ENCODE measurements around the gene BCL7B. TPM values are rescaled to one million over a fixed set of nuclear protein-coding genes. Genes with fewer than 3 reads are reported as not detected.

Gene BCL7B
- total RNA-seq, 1 experiment from 2014 or later, result 50.4 TPM

- H3K4me1 ChIP-seq (ENCODE audit: control insufficient read depth in 1 of 2, insufficient read depth in 2 of 2, low read length in 2 of 2), result no peaks in the 10 kb centered on the region; a peak in 1 of 4 replicates
- no peak overlapping the region for H3K4me2 ChIP-seq (ENCODE audit: low read length)
- no peaks in the 10 kb centered on the region for H3K9me3 ChIP-seq (ENCODE audit: control insufficient read depth in 1 of 2, insufficient read depth in 1 of 2, low read depth in 1 of 2, low read length in 2 of 2)
- no peak overlapping the region for H2AFZ ChIP-seq (ENCODE audit: low read depth, low read length, poor library complexity, severe bottlenecking)
- POLR2A ChIA-PET, result no interaction called here
- H3K9ac ChIP-seq (ENCODE audit: low read length), result no peak overlapping the region
- H3K27me3 ChIP-seq (ENCODE audit: insufficient read depth, low read length), result no peaks in the 10 kb centered on the region
- H4K20me1 ChIP-seq (ENCODE audit: insufficient read depth), result no peaks in the 10 kb centered on the region
- no peaks in the 10 kb centered on the region for H3K9me2 ChIP-seq (ENCODE audit: insufficient read depth)
- RAD21 ChIA-PET (ENCODE audit: low non-redundant PET in 1 of 2, low total read pairs in 2 of 2, uncharacterized antibody in 2 of 2, unreplicated experiment in 2 of 2), result no interaction called here
- no peak for TF ChIP-seq CTCF (IDR thresholded peaks at IDR 0.05 in 2 of 3, conservative IDR thresholded peaks at IDR 0.05 in 1 of 3; ENCODE audit: borderline replicate concordance in 1 of 3, insufficient read depth in 1 of 3, low read depth in 2 of 3, low read length in 2 of 3)
- TF ChIP-seq SP1 (IDR thresholded peaks at IDR 0.05; ENCODE audit: low read depth), result no peak
- no peak for TF ChIP-seq SRF (IDR thresholded peaks at IDR 0.05; ENCODE audit: low read depth)
- no peak for TF ChIP-seq POLR2A (IDR thresholded peaks at IDR 0.05; ENCODE audit: borderline replicate concordance, extremely low read depth, insufficient read depth, insufficient read length)
- TF ChIP-seq SIN3A (IDR thresholded peaks at IDR 0.05; ENCODE audit: low read depth), result no peak
- no peak for TF ChIP-seq JUND (IDR thresholded peaks at IDR 0.05)
- TF ChIP-seq TCF7L2 (IDR thresholded peaks at IDR 0.05; ENCODE audit: borderline replicate concordance, extremely low read depth, insufficient read depth, insufficient read length), result no peak
- TF ChIP-seq EZH2 (IDR thresholded peaks at IDR 0.05), result no peak
- TF ChIP-seq RAD21 (IDR thresholded peaks at IDR 0.05; ENCODE audit: low read depth), result no peak
- no peak for TF ChIP-seq EGR1 (IDR thresholded peaks at IDR 0.05; ENCODE audit: low read depth)
- TF ChIP-seq REST (IDR thresholded peaks at IDR 0.05; ENCODE audit: low read depth), result no peak
- no peak for TF ChIP-seq ELF1 (IDR thresholded peaks at IDR 0.05; ENCODE audit: borderline replicate concordance, low read depth)
- no peak for TF ChIP-seq EZH2phosphoT487 (IDR thresholded peaks at IDR 0.05; ENCODE audit: borderline replicate concordance)
- TF ChIP-seq YY1 (IDR thresholded peaks at IDR 0.05; ENCODE audit: extremely low read depth, insufficient replicate concordance, low read depth, low read length), result no peak
- no peak for TF ChIP-seq ZFX (IDR thresholded peaks at IDR 0.05)
- no peak for TF ChIP-seq FOSL1 (IDR thresholded peaks at IDR 0.05; ENCODE audit: low read depth)
- TF ChIP-seq POLR2AphosphoS5 (IDR thresholded peaks at IDR 0.05; ENCODE audit: low read depth, low read length), result no peak
- ATAC-seq (no peak), DNase-seq (ENCODE audit: low read depth, low spot score) (no peak)
- no peak overlapping the region for H3K4me3 ChIP-seq (replicated peaks in 1 of 2; ENCODE audit: low read depth in 1 of 2, low read length in 2 of 2)
- intact Hi-C loops (cut with micrococcal nuclease), result no loop called here
- H3K36me3 ChIP-seq (ENCODE audit: control insufficient read depth in 1 of 2, insufficient read depth in 2 of 2, low read length in 2 of 2), result no peaks in the 10 kb centered on the region; a peak in 1 of 4 replicates
- no peak overlapping the region for H3K27ac ChIP-seq (ENCODE audit: low read depth, low read length)
- CTCF ChIA-PET, result interaction anchor here (1.5 kb wide), 1 partner anchor 20 kb away, joined by 4 read pairs; no protein-coding TSS in a partner anchor
- no TSS peak for BruUV-seq (replicated peaks)
- no peaks in the 10 kb centered on the region for H3K79me2 ChIP-seq (ENCODE audit: insufficient read depth, low read length)
Measured at GRCh38 chr7:73586911-73587310, 29.4 kb upstream of the BCL7B start.
